SJCRH30 (cell line): ENCODE measurements around the gene RBKS. TPM values are rescaled to one million over a fixed set of nuclear protein-coding genes. Genes with fewer than 3 reads are reported as not detected.
"Not testable (repeated sequence)": the region's sequence is repeated elsewhere in the genome, so short reads cannot be mapped to it uniquely, and the experiment has no call there.

ENCODE experiments used
- DNase-seq, 2 experiments: peaks; one replicate each; pipeline ENCODE4 v3.0.0-alpha.2; 2015 to 2020
- H3K27ac ChIP-seq: fragments of 250-450 bp; sonication (Bioruptor Pico); 2 replicates; pipeline ENCODE4 v1.5.1; 2020; ENCODE audit warnings: mild to moderate bottlenecking, moderate library complexity
- H3K27me3 ChIP-seq: fragments of 250-450 bp; sonication (Bioruptor Pico); 2 replicates; pipeline ENCODE4 v1.5.1; 2020; ENCODE audit warnings: mild to moderate bottlenecking, moderate library complexity
- H3K36me3 ChIP-seq: fragments of 250-450 bp; sonication (Bioruptor Pico); 2 replicates; pipeline ENCODE4 v1.5.1; 2020; ENCODE audit warnings: mild to moderate bottlenecking, moderate library complexity
- H3K4me1 ChIP-seq: fragments of 250-450 bp; sonication (Bioruptor Pico); 2 replicates; pipeline ENCODE4 v1.5.1; 2020; ENCODE audit warnings: mild to moderate bottlenecking, moderate library complexity
- H3K4me3 ChIP-seq: fragments of 250-450 bp; sonication (Bioruptor Pico); 2 replicates; pipeline ENCODE4 v1.5.1; 2020; ENCODE audit warnings: mild to moderate bottlenecking, moderate library complexity
- H3K9me3 ChIP-seq: fragments of 250-450 bp; sonication (Bioruptor Pico); replicated peaks from 2 replicates; pipeline ENCODE4 v1.5.1; 2020; ENCODE audit warnings: mild to moderate bottlenecking, moderate library complexity
- total RNA-seq: library from RNA; depleted of rRNA; stranded (reverse); fragments of >200 nt; shearing (Covaris generic); gene quantifications from 2 replicates; pipeline ENCODE4 v1.2.3, GENCODE V29; 2014

The RBKS gene
- total RNA-seq, 1 experiment from 2014 or later, result 0.20 TPM

GRCh38 chr2:27870724-27871123, 19.5 kb downstream of the RBKS start:
- DNase-seq, result no peak
- H3K27me3 ChIP-seq, result no peaks in the 10 kb centered on the region
- no peak overlapping the region for H3K27ac ChIP-seq

DNA sequence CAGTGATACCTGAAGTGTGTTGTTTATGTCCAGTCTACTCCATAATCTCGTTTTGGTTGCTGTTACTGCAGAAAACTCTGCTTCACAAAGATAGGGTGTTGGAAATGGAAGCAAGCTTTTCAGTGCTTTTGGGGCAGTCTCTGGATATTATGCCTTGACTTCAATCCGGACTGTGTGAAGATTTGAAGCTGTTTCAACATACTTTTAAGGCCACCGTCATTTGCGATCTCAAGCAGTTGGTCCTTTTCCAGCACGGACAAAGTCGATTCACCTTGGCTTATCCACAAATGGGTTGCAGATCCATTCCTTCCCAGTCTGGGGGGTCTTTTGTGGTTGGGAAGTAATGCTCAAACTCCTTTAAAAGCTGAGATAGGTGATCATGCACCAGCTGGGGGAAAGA, 20.4 kb downstream of the RBKS start:
- no peak for DNase-seq
- peaks cover 14% of the 10 kb centered on the region for H3K4me1 ChIP-seq
- H3K9me3 ChIP-seq, result no peaks in the 10 kb centered on the region
- no peak overlapping the region for H3K4me3 ChIP-seq
- H3K36me3 ChIP-seq, result no peaks in the 10 kb centered on the region
- no peak overlapping the region for H3K27ac ChIP-seq
- no peaks in the 10 kb centered on the region for H3K27me3 ChIP-seq

More at GRCh38 chr2:27870724-27871123, 19.5 kb downstream of the RBKS start:
- Histone ChIP-seq H3K4me3 (no peak overlapping the region), H3K4me1 (peaks cover 14% of the 10 kb centered on the region), H3K9me3 (no peaks in the 10 kb centered on the region), H3K36me3 (no peaks in the 10 kb centered on the region)

DNA sequence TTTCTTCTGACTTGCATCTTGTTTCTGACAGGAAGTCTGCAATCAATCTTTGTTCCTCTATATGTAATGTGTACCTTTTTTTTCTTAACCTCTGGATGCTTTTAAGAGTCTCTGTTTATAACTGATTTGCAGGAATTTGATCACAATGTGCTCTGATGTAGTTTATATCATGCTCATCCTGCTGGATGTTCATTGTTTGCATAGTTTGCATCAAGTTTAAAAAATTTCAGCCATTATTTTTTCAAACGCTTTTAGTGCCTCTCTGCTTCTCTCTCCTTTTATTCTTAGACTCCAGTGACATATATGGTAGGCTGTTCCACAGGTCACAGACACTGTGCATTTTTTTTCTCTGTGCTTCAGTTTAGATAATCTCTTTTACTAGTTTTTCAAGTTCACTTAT, 23.9 kb downstream of the RBKS start:
- Histone ChIP-seq H3K4me3 (no peak overlapping the region), H3K36me3 (no peaks in the 10 kb centered on the region)

GRCh38 chr2:27863955-27864354, 26.2 kb downstream of the RBKS start:
- H3K9me3 ChIP-seq, H3K27me3 ChIP-seq, H3K4me3 ChIP-seq, H3K27ac ChIP-seq, H3K36me3 ChIP-seq, DNase-seq, H3K4me1 ChIP-seq: not testable (repeated sequence)

More for the DNA sequence above, 23.9 kb downstream of the RBKS start:
- Histone ChIP-seq H3K27me3 (no peaks in the 10 kb centered on the region), H3K9me3 (no peaks in the 10 kb centered on the region), H3K4me1 (no peaks in the 10 kb centered on the region), H3K27ac (no peak overlapping the region)
- no peak for DNase-seq

- H3K36me3 ChIP-seq, result no peaks in the 10 kb centered on the region
- DNase-seq, result no peak
- H3K27ac ChIP-seq, result no peak overlapping the region
- H3K9me3 ChIP-seq, result no peaks in the 10 kb centered on the region
- no peak overlapping the region for H3K4me3 ChIP-seq
- no peaks in the 10 kb centered on the region for H3K27me3 ChIP-seq
- no peaks in the 10 kb centered on the region for H3K4me1 ChIP-seq
These were observed 27.0 kb downstream of the RBKS start for GRCh38 chr2:27863146-27863545.

DNA sequence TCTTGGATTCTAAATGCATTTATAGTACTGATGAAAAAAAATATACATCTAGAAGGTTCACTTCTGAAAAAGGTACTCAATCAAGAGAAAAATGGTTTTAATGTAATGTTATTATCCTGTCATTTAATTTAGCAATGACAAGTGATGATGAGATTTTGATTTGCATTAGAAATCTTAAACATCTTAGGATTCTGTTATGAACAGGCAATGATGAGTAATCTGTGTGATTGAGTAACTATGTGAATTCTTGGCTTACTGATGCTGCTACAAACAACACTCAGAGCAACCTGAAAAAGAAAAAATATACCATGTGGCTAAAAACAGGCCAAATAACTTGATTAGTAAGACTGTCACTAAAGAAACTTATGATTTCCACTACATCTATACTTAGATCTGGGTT, 30.1 kb downstream of the RBKS start:
- Histone ChIP-seq H3K27ac (no peak overlapping the region), H3K4me3 (no peak overlapping the region), H3K9me3 (peaks cover 8% of the 10 kb centered on the region), H3K4me1 (no peaks in the 10 kb centered on the region), H3K36me3 (no peaks in the 10 kb centered on the region), H3K27me3 (no peaks in the 10 kb centered on the region)
- DNase-seq, result no peak

GRCh38 chr2:27857417-27858172, 32.6 kb downstream of the RBKS start:
- Histone ChIP-seq H3K9me3 (peaks cover 8% of the 10 kb centered on the region), H3K27me3 (no peaks in the 10 kb centered on the region), H3K27ac (no peak overlapping the region), H3K36me3 (no peaks in the 10 kb centered on the region), H3K4me1 (peaks cover 3% of the 10 kb centered on the region), H3K4me3 (no peak overlapping the region)
- no peak for DNase-seq

GRCh38 chr2:27856956-27857355, 33.2 kb downstream of the RBKS start:
- Histone ChIP-seq H3K36me3 (no peaks in the 10 kb centered on the region), H3K9me3 (peaks cover 8% of the 10 kb centered on the region), H3K4me1 (peaks cover 9% of the 10 kb centered on the region), H3K4me3 (no peak overlapping the region), H3K27ac (no peak overlapping the region), H3K27me3 (no peaks in the 10 kb centered on the region)
- no peak for DNase-seq

DNA sequence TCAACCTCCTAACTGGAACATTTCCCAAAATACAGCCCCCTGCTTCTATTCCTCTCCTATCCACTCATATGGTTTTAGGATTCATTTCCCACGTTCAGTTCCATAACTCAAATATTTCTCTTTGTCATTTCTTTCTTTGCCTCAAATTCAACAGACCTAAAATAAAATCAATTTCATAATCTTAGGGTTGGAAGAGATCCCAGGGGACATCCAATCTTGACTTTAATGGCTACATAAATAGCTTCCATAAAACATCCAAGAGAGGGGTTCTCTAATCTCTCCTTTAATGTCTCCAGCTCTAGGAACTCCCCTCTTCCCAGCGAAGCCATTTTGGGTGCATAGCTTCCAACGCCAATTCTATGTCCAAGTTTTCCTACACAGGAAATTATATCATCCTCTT, 33.8 kb downstream of the RBKS start:
- H3K36me3 ChIP-seq, result no peaks in the 10 kb centered on the region
- H3K27ac ChIP-seq, result no peak overlapping the region
- H3K4me1 ChIP-seq, result peaks cover 10% of the 10 kb centered on the region
- no peaks in the 10 kb centered on the region for H3K27me3 ChIP-seq
- DNase-seq, result no peak
- H3K9me3 ChIP-seq, result peaks cover 8% of the 10 kb centered on the region
- H3K4me3 ChIP-seq, result no peak overlapping the region

DNA sequence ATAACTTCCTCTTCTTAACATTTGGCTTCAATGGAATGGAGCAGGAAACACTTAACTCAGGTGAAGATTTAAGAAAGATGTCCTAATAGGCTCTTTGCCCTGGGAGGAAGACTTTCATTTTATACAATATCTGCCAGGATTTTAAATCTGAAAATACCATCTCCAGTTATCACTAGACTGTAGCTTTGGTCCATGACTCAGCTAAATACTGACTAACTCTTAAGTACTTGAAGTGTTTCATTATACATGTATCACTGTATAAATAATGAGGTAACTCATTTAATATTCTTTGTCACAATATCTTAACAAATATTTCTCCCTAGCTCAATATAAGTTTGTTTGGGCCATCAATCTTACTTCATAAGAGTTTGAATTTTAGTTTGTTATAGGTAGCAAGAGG, 34.7 kb downstream of the RBKS start:
- DNase-seq, result no peak
- peaks cover 8% of the 10 kb centered on the region for H3K9me3 ChIP-seq
- H3K27me3 ChIP-seq, result no peaks in the 10 kb centered on the region
- H3K4me1 ChIP-seq, result peaks cover 10% of the 10 kb centered on the region
- no peak overlapping the region for H3K27ac ChIP-seq
- no peak overlapping the region for H3K4me3 ChIP-seq
- H3K36me3 ChIP-seq, result no peaks in the 10 kb centered on the region

- peaks cover 10% of the 10 kb centered on the region for H3K4me1 ChIP-seq
- no peak overlapping the region for H3K4me3 ChIP-seq
- H3K27ac ChIP-seq, result no peak overlapping the region
- H3K36me3 ChIP-seq, result no peaks in the 10 kb centered on the region
- no peak for DNase-seq
- peaks cover 8% of the 10 kb centered on the region for H3K9me3 ChIP-seq
- no peaks in the 10 kb centered on the region for H3K27me3 ChIP-seq
These were observed 35.8 kb downstream of the RBKS start for GRCh38 chr2:27854229-27854862.

GRCh38 chr2:27852691-27853090, 37.5 kb downstream of the RBKS start:
- no peak overlapping the region for H3K27ac ChIP-seq
- no peaks in the 10 kb centered on the region for H3K27me3 ChIP-seq
- peak in 1 of 2 experiments; percentile 56 for DNase-seq
- H3K36me3 ChIP-seq, result no peaks in the 10 kb centered on the region
- H3K9me3 ChIP-seq, result peaks cover 5% of the 10 kb centered on the region
- no peak overlapping the region for H3K4me3 ChIP-seq
- H3K4me1 ChIP-seq, result peaks cover 10% of the 10 kb centered on the region

GRCh38 chr2:27849558-27850205, 40.5 kb downstream of the RBKS start:
- no peak overlapping the region for H3K27ac ChIP-seq
- H3K9me3 ChIP-seq, result no peaks in the 10 kb centered on the region
- no peaks in the 10 kb centered on the region for H3K36me3 ChIP-seq
- peaks cover 18% of the 10 kb centered on the region for H3K4me1 ChIP-seq
- H3K4me3 ChIP-seq, result no peak overlapping the region
- DNase-seq, result peak; percentile 37 to 67
- no peaks in the 10 kb centered on the region for H3K27me3 ChIP-seq

DNA sequence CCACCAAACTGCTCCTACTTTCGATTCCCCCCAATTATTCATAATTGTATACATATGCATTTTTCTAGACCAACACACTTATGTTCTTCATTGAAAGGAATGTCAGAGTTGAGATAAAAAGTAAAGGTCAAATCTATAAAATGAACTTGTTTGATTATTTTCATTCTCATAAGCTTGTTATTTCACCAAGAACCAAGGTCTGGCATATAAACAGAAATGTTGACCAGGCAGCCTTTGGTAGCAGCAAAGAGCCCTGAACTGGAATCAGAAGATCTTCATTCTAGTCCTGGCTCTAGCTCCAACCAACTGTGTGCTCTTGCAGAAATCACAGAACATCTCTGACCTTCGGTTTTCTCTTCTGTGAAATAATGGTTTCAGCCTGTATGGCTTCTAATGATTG, 42.9 kb downstream of the RBKS start:
- no peaks in the 10 kb centered on the region for H3K27me3 ChIP-seq
- no peaks in the 10 kb centered on the region for H3K36me3 ChIP-seq
- DNase-seq, result no peak
- no peak overlapping the region for H3K4me3 ChIP-seq
- H3K9me3 ChIP-seq, result no peaks in the 10 kb centered on the region
- H3K27ac ChIP-seq, result no peak overlapping the region
- H3K4me1 ChIP-seq, result peaks cover 12% of the 10 kb centered on the region

DNA sequence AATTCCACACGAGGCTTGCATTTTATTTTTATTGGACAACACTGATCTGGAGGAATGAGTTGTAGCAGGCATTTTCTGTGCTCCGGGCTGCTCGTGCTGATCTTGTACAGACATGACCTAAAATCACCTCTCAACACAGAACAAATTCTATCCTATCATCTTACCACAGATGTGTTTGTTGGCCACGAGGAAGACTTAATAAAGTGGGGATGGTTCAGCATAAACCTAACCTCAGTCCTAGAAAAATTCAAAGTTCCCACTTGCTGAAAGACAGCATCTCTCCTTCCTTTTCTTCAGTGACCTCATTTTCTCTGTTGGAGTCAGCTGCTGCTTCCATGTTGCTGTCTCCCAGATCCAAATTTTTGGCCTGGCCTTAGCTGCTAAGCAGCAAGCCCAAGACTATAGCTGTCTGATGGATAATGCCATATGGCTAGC, 45.3 kb downstream of the RBKS start:
- Histone ChIP-seq H3K27me3 (no peaks in the 10 kb centered on the region), H3K4me3 (no peak overlapping the region), H3K9me3 (no peaks in the 10 kb centered on the region), H3K36me3 (no peaks in the 10 kb centered on the region), H3K4me1 (peaks cover 8% of the 10 kb centered on the region), H3K27ac (peak overlapping the region; percentile 15)
- peak; percentile 57 to 70 for DNase-seq
